C4-2B (cell line): ENCODE results near the gene WWP2.
"Not testable (repeated sequence)": the region's sequence is repeated elsewhere in the genome, so short reads cannot be mapped to it uniquely, and the experiment has no call there.

Experiments
- H3K27ac ChIP-seq: fragments of 450-650 bp; 2 replicates; pipeline ENCODE4 v1.5.1; 2017

Gene WWP2

GRCh38 chr16:69951672-69952031 is 189.5 kb downstream of the WWP2 start:
- H3K27ac ChIP-seq = not testable (repeated sequence)

GRCh38 chr16:69952116-69952515 is 190.0 kb downstream of the WWP2 start:
- H3K27ac ChIP-seq = not testable (repeated sequence)

- not testable (repeated sequence) for H3K27ac ChIP-seq
Observed at GRCh38 chr16:69952572-69953355, 190.6 kb downstream of the WWP2 start.

- not testable (repeated sequence) for H3K27ac ChIP-seq
Observed at GRCh38 chr16:69954241-69954640, 192.1 kb downstream of the WWP2 start.

- not testable (repeated sequence) for H3K27ac ChIP-seq
Observed at GRCh38 chr16:69963312-69963711, 201.2 kb downstream of the WWP2 start.

GRCh38 chr16:69964960-69965660 is 203.0 kb downstream of the WWP2 start:
- not testable (repeated sequence) for H3K27ac ChIP-seq

GRCh38 chr16:69965661-69966054 is 203.5 kb downstream of the WWP2 start:
- H3K27ac ChIP-seq = not testable (repeated sequence)

GRCh38 chr16:69967688-69968087 is 205.6 kb downstream of the WWP2 start:
- H3K27ac ChIP-seq = not testable (repeated sequence)

- not testable (repeated sequence) for H3K27ac ChIP-seq
Observed at GRCh38 chr16:69968125-69968524, 206.0 kb downstream of the WWP2 start.

- not testable (repeated sequence) for H3K27ac ChIP-seq
Observed at GRCh38 chr16:69969657-69970056, 207.5 kb downstream of the WWP2 start.

GRCh38 chr16:69972120-69972519 is 210.0 kb downstream of the WWP2 start:
- not testable (repeated sequence) for H3K27ac ChIP-seq

GRCh38 chr16:69972935-69973334 is 210.8 kb downstream of the WWP2 start:
- H3K27ac ChIP-seq = not testable (repeated sequence)

GRCh38 chr16:69985196-69985595 is 223.1 kb downstream of the WWP2 start:
- not testable (repeated sequence) for H3K27ac ChIP-seq
